CD14-positive monocyte (primary cell): Measurements from ENCODE around the gene CACNA1C. TPM values are rescaled to one million over a fixed set of nuclear protein-coding genes. Genes with fewer than 3 reads are reported as not detected.

Experiments
- DNase-seq, 3 donors: peaks; one replicate each; pipeline ENCODE4 v3.0.0-alpha.2; 2011 to 2022
- H2AFZ ChIP-seq: 2 replicates; pipeline ENCODE4 v1.6.0; 2012; ENCODE audit warnings: mild to moderate bottlenecking, low read depth, low read length, inconsistent platforms; ENCODE audit not compliant: insufficient read depth, poor library complexity, severe bottlenecking
- H3K27ac ChIP-seq, 2 donors: 1 replicate in 1 of 2; 2 replicates in 1 of 2; pipeline ENCODE4 v1.5.1; 2012 to 2013; ENCODE audit warnings: low read length in 2 of 2, control low read depth in 1 of 2, inconsistent platforms in 1 of 2, low read depth in 1 of 2, mild to moderate bottlenecking in 1 of 2
- H3K27me3 ChIP-seq, 2 donors: one replicate each; pipeline versions ENCODE4 v1.6.0 to v1.6.1; 2011 to 2013; ENCODE audit warnings: low read length in 2 of 2; ENCODE audit not compliant: control insufficient read depth in 2 of 2, insufficient read depth in 2 of 2
- H3K36me3 ChIP-seq, 2 donors: replicated peaks in 1 of 2; 1 replicate in 1 of 2; 2 replicates in 1 of 2; pipeline versions ENCODE4 v1.5.1 to v1.6.1; 2012 to 2013; ENCODE audit warnings: low read length in 2 of 2, control low read depth in 1 of 2, inconsistent platforms in 1 of 2, mild to moderate bottlenecking in 1 of 2; ENCODE audit not compliant: insufficient read depth in 2 of 2, control insufficient read depth in 1 of 2
- H3K4me1 ChIP-seq, 2 donors: 1 replicate in 1 of 2; 2 replicates in 1 of 2; pipeline versions ENCODE4 v1.5.1 to v1.6.1; 2012 to 2013; ENCODE audit warnings: low read length in 2 of 2, control low read depth in 1 of 2, inconsistent platforms in 1 of 2, mild to moderate bottlenecking in 1 of 2, moderate library complexity in 1 of 2; ENCODE audit not compliant: insufficient read depth in 2 of 2, control insufficient read depth in 1 of 2
- H3K4me2 ChIP-seq: replicated peaks from 2 replicates; pipeline ENCODE3; 2012; ENCODE audit warnings: low read length, moderate library complexity, mild to moderate bottlenecking; ENCODE audit not compliant: poor library complexity, severe bottlenecking; ENCODE audit errors: extremely low read depth
- H3K4me3 ChIP-seq, 3 experiments: fragments of 200-600 bp in 1 of 3; sonication (generic) in 1 of 3; replicated peaks in 1 of 3; 1 replicate in 2 of 3; 2 replicates in 1 of 3; pipeline ENCODE4 v1.5.1; 2011 to 2013; ENCODE audit warnings: low read length in 3 of 3, mild to moderate bottlenecking in 3 of 3, control low read depth in 2 of 3, low read depth in 2 of 3, inconsistent platforms in 1 of 3, moderate library complexity in 1 of 3
- H3K79me2 ChIP-seq: 2 replicates; pipeline ENCODE4 v1.6.0; 2012; ENCODE audit warnings: mild to moderate bottlenecking, control low read depth, inconsistent platforms, low read length, moderate library complexity; ENCODE audit not compliant: insufficient read depth
- H3K9ac ChIP-seq: 2 replicates; pipeline ENCODE4 v1.6.0; 2017; ENCODE audit warnings: low read length, mild to moderate bottlenecking; ENCODE audit not compliant: insufficient read depth, poor library complexity, severe bottlenecking
- H3K9me3 ChIP-seq, 2 donors: replicated peaks in 1 of 2; 1 replicate in 1 of 2; 2 replicates in 1 of 2; pipeline versions ENCODE4 v1.5.1 to v1.6.1; 2012 to 2013; ENCODE audit warnings: low read length in 2 of 2, control low read depth in 1 of 2; ENCODE audit not compliant: control insufficient read depth in 1 of 2, insufficient read depth in 1 of 2
- H4K20me1 ChIP-seq: 2 replicates; pipeline ENCODE4 v1.6.0; 2012; ENCODE audit warnings: mild to moderate bottlenecking, low read length, control low read depth, moderate library complexity; ENCODE audit not compliant: insufficient read depth
- H3K27ac Mint-ChIP-seq, 7 donors: one replicate each; pipeline ENCODE4 v1.8.0; 2020; ENCODE audit warnings: mild to moderate bottlenecking in 7 of 7, mixed read lengths in 7 of 7, moderate library complexity in 6 of 7, inconsistent platforms in 2 of 7
- H3K27me3 Mint-ChIP-seq, 3 donors: one replicate each; pipeline ENCODE4 v1.8.0; 2021 to 2022; ENCODE audit warnings: low read depth in 3 of 3, mild to moderate bottlenecking in 3 of 3, mixed read lengths in 3 of 3, moderate library complexity in 3 of 3, inconsistent platforms in 1 of 3
- H3K36me3 Mint-ChIP-seq, 2 donors: one replicate each; pipeline ENCODE4 v1.8.0; 2020; ENCODE audit warnings: mixed read lengths in 2 of 2, inconsistent platforms in 1 of 2, mild to moderate bottlenecking in 1 of 2
- H3K4me1 Mint-ChIP-seq: one replicate; pipeline ENCODE4 v1.8.0; 2020; ENCODE audit warnings: mild to moderate bottlenecking, mixed read lengths
- H3K4me3 Mint-ChIP-seq, 2 donors: one replicate each; pipeline ENCODE4 v1.8.0; 2020; ENCODE audit warnings: mild to moderate bottlenecking in 2 of 2, mixed read lengths in 2 of 2, moderate library complexity in 1 of 2
- H3K9me3 Mint-ChIP-seq, 7 donors: one replicate each; pipeline ENCODE4 v1.8.0; 2020 to 2022; ENCODE audit warnings: mixed read lengths in 7 of 7, mild to moderate bottlenecking in 6 of 7, moderate library complexity in 6 of 7, inconsistent platforms in 2 of 7
- WGBS: methylation state at CpG from one replicate; pipeline ENCODE4 v1.1.5; 2013; ENCODE audit warnings: missing lambda C conversion rate; ENCODE audit not compliant: insufficient coverage; 5-methylcytosine and 5-hydroxymethylcytosine counted together
- intact Hi-C, 2 donors: fragments of 100-400 bp; cut with micrococcal nuclease; formaldehyde crosslinking; loops; one replicate each; pipeline versions ENCODE4 v1.15.0 to v1.15.1; 2023
- polyA plus RNA-seq, 3 donors: library from polyadenylated mRNA; depleted of rRNA in 1 of 3; unstranded in 2 of 3; stranded (reverse) in 1 of 3; fragments of 300-500 nt in 2 of 3; fragments of >200 nt in 1 of 3; fragmentation: Illumina TruSeq in 2 of 3; gene quantifications; 1 replicate in 2 of 3; 2 replicates in 1 of 3; pipeline ENCODE4 v1.2.3, GENCODE V29; 2012 to 2021
- TF ChIP-seq, protein P1 (sequence below): fragments of 200-600 bp; IDR thresholded peaks from one replicate; pipeline ENCODE4 v1.8.0; 2022; ENCODE audit warnings: antibody characterized with exemption, mild to moderate bottlenecking

CACNA1C gene
- polyA plus RNA-seq, 3 donors = not detected

DNA sequence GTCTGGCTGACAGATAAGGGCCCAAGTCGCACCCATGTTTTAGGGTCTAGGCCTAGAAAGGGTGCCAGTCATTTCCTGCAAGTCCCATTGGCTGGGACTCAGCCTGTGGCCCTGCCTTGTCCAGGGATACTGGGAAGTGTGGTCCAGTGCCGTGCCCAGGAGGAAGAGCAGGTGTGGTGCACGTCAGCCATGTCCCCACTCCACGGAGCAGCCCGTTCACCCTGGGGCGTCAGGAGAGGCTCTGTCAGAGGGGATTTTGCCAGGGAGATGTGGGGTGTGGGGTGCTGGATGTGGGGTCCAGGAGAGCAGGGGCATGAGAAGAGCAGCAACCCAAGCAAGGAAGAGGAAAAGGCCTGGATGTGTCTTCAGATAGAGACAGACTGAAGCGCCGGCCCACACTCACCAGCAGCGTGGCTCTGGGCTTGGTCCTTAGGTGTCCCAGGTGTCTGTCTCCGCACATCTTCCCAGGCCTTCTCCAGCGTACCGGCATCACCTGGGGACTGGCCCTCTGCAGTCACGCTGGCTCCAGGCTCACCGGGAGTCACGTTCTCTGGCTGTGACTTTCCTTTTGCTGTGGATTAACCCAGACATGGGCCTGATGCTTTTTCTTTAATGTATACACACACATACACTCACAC, 138.2 kb downstream of the CACNA1C start:
- peaks cover 2 to 3% (median 2%) of the 10 kb centered on the region in 3 donors for H3K27me3 Mint-ChIP-seq
- peaks cover 2% of the 10 kb centered on the region for H3K4me1 Mint-ChIP-seq
- Histone ChIP-seq H3K4me3 (no peak overlapping the region), H3K4me2 (no peak overlapping the region), H3K4me1 (no peaks in the 10 kb centered on the region), H3K79me2 (no peaks in the 10 kb centered on the region), H3K36me3 (no peaks in the 10 kb centered on the region), H3K27ac (no peak overlapping the region), H2AFZ (no peak overlapping the region), H3K27me3 (no peaks in the 10 kb centered on the region), H3K9me3 (no peaks in the 10 kb centered on the region), H3K9ac (no peak overlapping the region), H4K20me1 (no peaks in the 10 kb centered on the region)
- WGBS = 96% methylated on average over 15 of the region's 15 CpGs
- H3K27ac Mint-ChIP-seq = peak overlapping the region in 1 of 7 donors; percentile 52
- H3K9me3 Mint-ChIP-seq = no peaks in the 10 kb centered on the region
- TF ChIP-seq, protein P1, sequence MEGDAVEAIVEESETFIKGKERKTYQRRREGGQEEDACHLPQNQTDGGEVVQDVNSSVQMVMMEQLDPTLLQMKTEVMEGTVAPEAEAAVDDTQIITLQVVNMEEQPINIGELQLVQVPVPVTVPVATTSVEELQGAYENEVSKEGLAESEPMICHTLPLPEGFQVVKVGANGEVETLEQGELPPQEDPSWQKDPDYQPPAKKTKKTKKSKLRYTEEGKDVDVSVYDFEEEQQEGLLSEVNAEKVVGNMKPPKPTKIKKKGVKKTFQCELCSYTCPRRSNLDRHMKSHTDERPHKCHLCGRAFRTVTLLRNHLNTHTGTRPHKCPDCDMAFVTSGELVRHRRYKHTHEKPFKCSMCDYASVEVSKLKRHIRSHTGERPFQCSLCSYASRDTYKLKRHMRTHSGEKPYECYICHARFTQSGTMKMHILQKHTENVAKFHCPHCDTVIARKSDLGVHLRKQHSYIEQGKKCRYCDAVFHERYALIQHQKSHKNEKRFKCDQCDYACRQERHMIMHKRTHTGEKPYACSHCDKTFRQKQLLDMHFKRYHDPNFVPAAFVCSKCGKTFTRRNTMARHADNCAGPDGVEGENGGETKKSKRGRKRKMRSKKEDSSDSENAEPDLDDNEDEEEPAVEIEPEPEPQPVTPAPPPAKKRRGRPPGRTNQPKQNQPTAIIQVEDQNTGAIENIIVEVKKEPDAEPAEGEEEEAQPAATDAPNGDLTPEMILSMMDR = no peak
- no peaks in the 10 kb centered on the region for H3K36me3 Mint-ChIP-seq
- intact Hi-C loops = no loop called here
- no peak overlapping the region for H3K4me3 Mint-ChIP-seq
- DNase-seq = no peak

GRCh38 chr12:2191534-2192153, 138.9 kb downstream of the CACNA1C start:
- Mint-ChIP-seq H3K4me1 (peaks cover 2% of the 10 kb centered on the region), H3K27ac (no peak overlapping the region), H3K9me3 (no peaks in the 10 kb centered on the region), H3K36me3 (no peaks in the 10 kb centered on the region), H3K4me3 (no peak overlapping the region), H3K27me3 (peaks cover 2 to 3% (median 2%) of the 10 kb centered on the region in 3 donors)
- Histone ChIP-seq H3K4me2 (no peak overlapping the region), H3K4me3 (no peak overlapping the region), H3K79me2 (no peaks in the 10 kb centered on the region), H3K27me3 (no peaks in the 10 kb centered on the region), H3K27ac (no peak overlapping the region), H3K4me1 (no peaks in the 10 kb centered on the region), H2AFZ (no peak overlapping the region), H3K9me3 (no peaks in the 10 kb centered on the region), H3K9ac (no peak overlapping the region), H3K36me3 (no peaks in the 10 kb centered on the region), H4K20me1 (no peaks in the 10 kb centered on the region)
- intact Hi-C loops = no loop called here
- 96% methylated on average over 15 of the region's 19 CpGs for WGBS
- TF ChIP-seq, protein P1 = no peak
- DNase-seq = no peak
